Gastrocnemius medialis (tissue), 4 donors: ENCODE measurements around the gene GPC6.

Source experiments
- CTCF ChIP-seq, 5 experiments: fragments of 450-650 bp in 3 of 5; fragments of 200-600 bp in 2 of 5; sonication (generic) in 2 of 5; IDR thresholded peaks in 4 of 5; conservative IDR thresholded peaks in 1 of 5; 1 replicate in 4 of 5; 2 replicates in 1 of 5; pipeline ENCODE4 v1.5.1; 2016 to 2019; ENCODE audit warnings: antibody characterized with exemption in 5 of 5, mild to moderate bottlenecking in 3 of 5, moderate library complexity in 3 of 5
- POLR2A ChIP-seq, 2 donors: fragments of 450-650 bp; IDR thresholded peaks; one replicate each; pipeline ENCODE4 v1.6.1; 2017; ENCODE audit warnings: antibody characterized with exemption in 2 of 2, mild to moderate bottlenecking in 2 of 2, moderate library complexity in 2 of 2

- no peak for TF ChIP-seq CTCF (IDR thresholded peaks at IDR 0.05 in 4 of 5, conservative IDR thresholded peaks at IDR 0.05 in 1 of 5)
- TF ChIP-seq POLR2A (IDR thresholded peaks at IDR 0.05) = no peak
Measured at GRCh38 chr13:93535251-93535650, 308.6 kb downstream of the GPC6 start.
